H9 (cell line): ENCODE measurements around the gene ACKR4. TPM values are rescaled to one million over a fixed set of nuclear protein-coding genes. Genes with fewer than 3 reads are reported as not detected.

ENCODE experiments used
- DNase-seq: peaks from one replicate; pipeline ENCODE4 v3.0.0-alpha.2; 2017
- H2AFZ ChIP-seq: one replicate; pipeline ENCODE4 v1.6.1; 2013; ENCODE audit warnings: mild to moderate bottlenecking, low read length, control low read depth, moderate library complexity
- H2AK5ac ChIP-seq: 2 replicates; pipeline ENCODE4 v1.6.1; 2013; ENCODE audit warnings: low read length, control low read depth, mixed read lengths; ENCODE audit not compliant: insufficient read length
- H2BK120ac ChIP-seq: one replicate; pipeline ENCODE4 v1.6.1; 2013; ENCODE audit warnings: low read depth, mild to moderate bottlenecking, low read length, control low read depth, inconsistent platforms; ENCODE audit not compliant: poor library complexity, severe bottlenecking
- H2BK12ac ChIP-seq: 2 replicates; pipeline ENCODE4 v1.6.1; 2013; ENCODE audit warnings: low read length, control low read depth, mixed read lengths, low read depth; ENCODE audit not compliant: insufficient read length
- H2BK15ac ChIP-seq: 2 replicates; pipeline ENCODE4 v1.6.1; 2013; ENCODE audit warnings: low read depth, low read length, control low read depth
- H2BK20ac ChIP-seq: one replicate; pipeline ENCODE4 v1.6.1; 2013; ENCODE audit warnings: low read depth, mild to moderate bottlenecking, low read length, control low read depth, inconsistent platforms; ENCODE audit not compliant: poor library complexity, severe bottlenecking
- H2BK5ac ChIP-seq: 2 replicates; pipeline ENCODE4 v1.6.1; 2013; ENCODE audit warnings: low read length, control low read depth, mixed read lengths; ENCODE audit not compliant: insufficient read length
- H3K14ac ChIP-seq: 2 replicates; pipeline ENCODE4 v1.6.1; 2013; ENCODE audit warnings: low read length, control low read depth; ENCODE audit not compliant: insufficient read depth
- H3K18ac ChIP-seq: 2 replicates; pipeline ENCODE4 v1.6.1; 2013; ENCODE audit warnings: low read depth, mild to moderate bottlenecking, mixed read lengths, low read length, control low read depth; ENCODE audit not compliant: insufficient read length
- H3K23ac ChIP-seq: 2 replicates; pipeline ENCODE4 v1.6.1; 2013; ENCODE audit warnings: low read length, control low read depth, mixed read lengths, low read depth; ENCODE audit not compliant: insufficient read length
- H3K23me2 ChIP-seq: 2 replicates; pipeline ENCODE4 v1.6.1; 2013; ENCODE audit warnings: low read depth, mild to moderate bottlenecking, mixed read lengths, low read length, control low read depth; ENCODE audit not compliant: insufficient read length, poor library complexity, severe bottlenecking
- H3K27ac ChIP-seq: 2 replicates; pipeline ENCODE4 v1.5.1; 2013; ENCODE audit warnings: low read length, control low read depth, mixed read lengths, low read depth; ENCODE audit not compliant: insufficient read length
- H3K27me3 ChIP-seq: 2 replicates; pipeline ENCODE4 v1.6.1; 2013; ENCODE audit warnings: low read length, control low read depth, inconsistent platforms; ENCODE audit not compliant: insufficient read depth
- H3K4ac ChIP-seq: 2 replicates; pipeline ENCODE4 v1.6.1; 2013; ENCODE audit warnings: low read depth, mild to moderate bottlenecking, control low read depth, inconsistent platforms, low read length, moderate library complexity
- H3K4me1 ChIP-seq: 2 replicates; pipeline ENCODE4 v1.6.1; 2013; ENCODE audit warnings: low read length, control low read depth, inconsistent platforms; ENCODE audit not compliant: insufficient read depth
- H3K4me2 ChIP-seq: 2 replicates; pipeline ENCODE4 v1.6.1; 2013; ENCODE audit warnings: low read length, control low read depth, mixed read lengths; ENCODE audit not compliant: insufficient read length, insufficient read depth
- H3K56ac ChIP-seq: 2 replicates; pipeline ENCODE4 v1.6.1; 2013; ENCODE audit warnings: low read depth, mild to moderate bottlenecking, mixed read lengths, low read length, control low read depth; ENCODE audit not compliant: insufficient read length
- H3K79me1 ChIP-seq: 2 replicates; pipeline ENCODE4 v1.6.1; 2013; ENCODE audit warnings: low read depth, mild to moderate bottlenecking, moderate library complexity, low read length, control low read depth, inconsistent platforms; ENCODE audit not compliant: insufficient read depth, poor library complexity, severe bottlenecking
- H3K79me2 ChIP-seq: 2 replicates; pipeline ENCODE4 v1.6.1; 2013; ENCODE audit warnings: low read length, control low read depth, inconsistent platforms; ENCODE audit not compliant: insufficient read depth
- H3K9ac ChIP-seq: 2 replicates; pipeline ENCODE4 v1.6.1; 2013; ENCODE audit warnings: low read length, control low read depth, mixed read lengths; ENCODE audit not compliant: insufficient read length; ENCODE audit errors: extremely low read depth
- H3K9me3 ChIP-seq: one replicate; pipeline ENCODE4 v1.6.1; 2013; ENCODE audit warnings: low read depth, low read length, inconsistent platforms; ENCODE audit not compliant: control insufficient read depth
- H3T11ph ChIP-seq: one replicate; pipeline ENCODE4 v1.6.1; 2013; ENCODE audit warnings: mild to moderate bottlenecking, low read length, control low read depth, inconsistent platforms
- H4K20me1 ChIP-seq: one replicate; pipeline ENCODE4 v1.6.1; 2013; ENCODE audit not compliant: control insufficient read depth, insufficient read length, insufficient read depth
- H4K5ac ChIP-seq: 2 replicates; pipeline ENCODE4 v1.6.1; 2013; ENCODE audit warnings: low read depth, mild to moderate bottlenecking, mixed read lengths, low read length, control low read depth; ENCODE audit not compliant: insufficient read length
- H4K8ac ChIP-seq: replicated peaks from 2 replicates; pipeline ENCODE4 v1.6.1; 2013; ENCODE audit warnings: low read length, control low read depth, mixed read lengths, low read depth; ENCODE audit not compliant: insufficient read length
- H4K91ac ChIP-seq: 2 replicates; pipeline ENCODE4 v1.6.1; 2013; ENCODE audit warnings: low read depth, mild to moderate bottlenecking, moderate library complexity, mixed read lengths, low read length, control low read depth; ENCODE audit not compliant: insufficient read length
- H3K27ac Mint-ChIP-seq, 3 experiments: 2 replicates in 2 of 3; 3 replicates in 1 of 3; pipeline ENCODE4 v1.8.0; 2020 to 2021; ENCODE audit warnings: mixed read lengths in 3 of 3, mild to moderate bottlenecking in 1 of 3, moderate library complexity in 1 of 3
- H3K27me3 Mint-ChIP-seq: 2 replicates; pipeline ENCODE4 v1.8.0; 2021; ENCODE audit warnings: low read depth, mild to moderate bottlenecking, moderate library complexity, mixed read lengths
- H3K36me3 Mint-ChIP-seq, 3 experiments: 2 replicates in 2 of 3; 3 replicates in 1 of 3; pipeline ENCODE4 v1.8.0; 2020 to 2021; ENCODE audit warnings: low read depth in 3 of 3, mixed read lengths in 3 of 3; ENCODE audit not compliant: insufficient read depth in 1 of 3
- H3K4me1 Mint-ChIP-seq, 2 experiments: 2 replicates each; pipeline ENCODE4 v1.8.0; 2020; ENCODE audit warnings: mixed read lengths in 2 of 2
- H3K4me3 Mint-ChIP-seq, 2 experiments: 2 replicates in 1 of 2; 3 replicates in 1 of 2; pipeline ENCODE4 v1.8.0; 2020 to 2021; ENCODE audit warnings: mild to moderate bottlenecking in 2 of 2, mixed read lengths in 2 of 2, moderate library complexity in 1 of 2
- H3K9me3 Mint-ChIP-seq, 2 experiments: 2 replicates in 1 of 2; 3 replicates in 1 of 2; pipeline ENCODE4 v1.8.0; 2020; ENCODE audit warnings: mild to moderate bottlenecking in 2 of 2, mixed read lengths in 2 of 2, moderate library complexity in 1 of 2
- WGBS: extraction: QIAGEN DNeasy Blood & Tissue Kit; methylation state at CpG from one replicate; pipeline ENCODE4 v1.1.7; 2013; ENCODE audit warnings: missing lambda C conversion rate, low lambda C conversion rate, mixed read lengths; ENCODE audit not compliant: insufficient read length; ENCODE audit errors: extremely low coverage; 5-methylcytosine and 5-hydroxymethylcytosine counted together
- total RNA-seq: library from RNA; stranded (reverse); gene quantifications from 2 replicates; pipeline ENCODE4 v1.2.1, GENCODE V29; 2021
- TF ChIP-seq, protein P1 (sequence below): fragments of 200-600 bp; sonication (generic); conservative IDR thresholded peaks from 3 replicates; pipeline ENCODE4 v1.8.0; 2021; ENCODE audit warnings: antibody characterized with exemption, mild to moderate bottlenecking

The ACKR4 gene
- total RNA-seq, 1 experiment from 2014 or later = not detected

DNA sequence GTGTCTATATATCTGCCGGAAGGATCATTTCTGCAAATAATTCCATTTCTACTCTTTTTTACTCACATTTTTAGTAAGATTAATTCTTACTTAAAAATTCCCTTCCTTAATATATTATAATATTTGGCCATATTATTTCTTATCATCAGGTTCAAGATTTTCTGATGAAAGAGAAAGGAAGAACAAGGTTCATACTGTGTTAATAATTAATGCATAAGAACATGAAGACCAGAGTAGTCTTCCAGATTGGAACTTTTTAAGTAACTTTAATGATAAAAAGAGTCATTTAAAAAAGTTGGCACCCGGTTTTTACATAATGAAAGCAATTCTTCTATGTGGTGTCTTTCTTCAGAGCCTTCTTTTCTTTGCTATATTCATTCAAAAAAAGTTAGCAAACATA lies 590 bp downstream of the ACKR4 start:
- Mint-ChIP-seq H3K36me3 (peaks cover 0 to 3% (median 0%) of the 10 kb centered on the region in 3 experiments; a peak in 3 of 7 replicates), H3K4me3 (no peak overlapping the region), H3K4me1 (peaks cover 5 to 6% of the 10 kb centered on the region in 2 experiments), H3K27me3 (no peaks in the 10 kb centered on the region), H3K9me3 (no peaks in the 10 kb centered on the region), H3K27ac (no peak overlapping the region)
- Histone ChIP-seq H3K9ac (no peak overlapping the region), H3K56ac (no peak overlapping the region), H2BK15ac (no peak overlapping the region), H3K4ac (no peak overlapping the region), H3K27ac (no peak overlapping the region), H3K27me3 (no peaks in the 10 kb centered on the region), H3K9me3 (no peaks in the 10 kb centered on the region), H3K4me1 (peaks cover 4% of the 10 kb centered on the region; the same call in 1 of the 2 replicates), H4K5ac (no peak overlapping the region), H2AK5ac (no peak overlapping the region), H3K79me2 (no peaks in the 10 kb centered on the region), H4K91ac (no peak overlapping the region), H3K23me2 (no peaks in the 10 kb centered on the region), H4K8ac (no peak overlapping the region), H2AFZ (no peak overlapping the region), H2BK120ac (no peak overlapping the region), H4K20me1 (no peaks in the 10 kb centered on the region), H2BK5ac (no peak overlapping the region), H2BK20ac (no peak overlapping the region), H3K79me1 (no peaks in the 10 kb centered on the region), H3K14ac (no peak overlapping the region), H3K18ac (no peak overlapping the region), H3K23ac (no peak overlapping the region), H2BK12ac (no peak overlapping the region), H3K4me2 (no peak overlapping the region), H3T11ph (no peak overlapping the region)
- TF ChIP-seq, protein P1, sequence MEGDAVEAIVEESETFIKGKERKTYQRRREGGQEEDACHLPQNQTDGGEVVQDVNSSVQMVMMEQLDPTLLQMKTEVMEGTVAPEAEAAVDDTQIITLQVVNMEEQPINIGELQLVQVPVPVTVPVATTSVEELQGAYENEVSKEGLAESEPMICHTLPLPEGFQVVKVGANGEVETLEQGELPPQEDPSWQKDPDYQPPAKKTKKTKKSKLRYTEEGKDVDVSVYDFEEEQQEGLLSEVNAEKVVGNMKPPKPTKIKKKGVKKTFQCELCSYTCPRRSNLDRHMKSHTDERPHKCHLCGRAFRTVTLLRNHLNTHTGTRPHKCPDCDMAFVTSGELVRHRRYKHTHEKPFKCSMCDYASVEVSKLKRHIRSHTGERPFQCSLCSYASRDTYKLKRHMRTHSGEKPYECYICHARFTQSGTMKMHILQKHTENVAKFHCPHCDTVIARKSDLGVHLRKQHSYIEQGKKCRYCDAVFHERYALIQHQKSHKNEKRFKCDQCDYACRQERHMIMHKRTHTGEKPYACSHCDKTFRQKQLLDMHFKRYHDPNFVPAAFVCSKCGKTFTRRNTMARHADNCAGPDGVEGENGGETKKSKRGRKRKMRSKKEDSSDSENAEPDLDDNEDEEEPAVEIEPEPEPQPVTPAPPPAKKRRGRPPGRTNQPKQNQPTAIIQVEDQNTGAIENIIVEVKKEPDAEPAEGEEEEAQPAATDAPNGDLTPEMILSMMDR = no peak
- no peak for DNase-seq
- no CpG with 5 or more reads among the region's 2 CpGs for WGBS
